ENCODE measurements around the gene PEX5L.

DNA sequence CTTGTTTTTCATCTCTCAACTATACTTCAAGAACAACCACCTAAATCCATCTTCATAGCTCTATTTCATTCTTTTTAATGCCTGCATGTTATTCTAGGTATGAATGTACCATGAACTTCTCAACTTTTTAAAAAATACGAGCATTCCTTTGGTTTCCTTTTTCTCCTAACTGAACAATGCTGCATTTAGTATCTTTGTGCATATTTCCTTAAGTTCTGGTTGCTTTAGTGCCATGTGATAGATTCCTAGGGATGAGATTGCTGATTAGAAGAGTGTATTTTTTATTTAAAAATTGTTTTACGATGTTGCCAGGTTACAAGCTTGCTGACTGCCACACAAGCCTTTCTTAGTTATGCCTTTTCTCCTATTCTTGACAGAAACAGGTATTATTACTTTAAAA lies 34.7 kb downstream of the PEX5L start:
- TF ChIP-seq, protein P1, sequence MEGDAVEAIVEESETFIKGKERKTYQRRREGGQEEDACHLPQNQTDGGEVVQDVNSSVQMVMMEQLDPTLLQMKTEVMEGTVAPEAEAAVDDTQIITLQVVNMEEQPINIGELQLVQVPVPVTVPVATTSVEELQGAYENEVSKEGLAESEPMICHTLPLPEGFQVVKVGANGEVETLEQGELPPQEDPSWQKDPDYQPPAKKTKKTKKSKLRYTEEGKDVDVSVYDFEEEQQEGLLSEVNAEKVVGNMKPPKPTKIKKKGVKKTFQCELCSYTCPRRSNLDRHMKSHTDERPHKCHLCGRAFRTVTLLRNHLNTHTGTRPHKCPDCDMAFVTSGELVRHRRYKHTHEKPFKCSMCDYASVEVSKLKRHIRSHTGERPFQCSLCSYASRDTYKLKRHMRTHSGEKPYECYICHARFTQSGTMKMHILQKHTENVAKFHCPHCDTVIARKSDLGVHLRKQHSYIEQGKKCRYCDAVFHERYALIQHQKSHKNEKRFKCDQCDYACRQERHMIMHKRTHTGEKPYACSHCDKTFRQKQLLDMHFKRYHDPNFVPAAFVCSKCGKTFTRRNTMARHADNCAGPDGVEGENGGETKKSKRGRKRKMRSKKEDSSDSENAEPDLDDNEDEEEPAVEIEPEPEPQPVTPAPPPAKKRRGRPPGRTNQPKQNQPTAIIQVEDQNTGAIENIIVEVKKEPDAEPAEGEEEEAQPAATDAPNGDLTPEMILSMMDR (IDR thresholded peaks at IDR 0.05), result no peak
- TF ChIP-seq GABPA (IDR thresholded peaks at IDR 0.05; ENCODE audit: low read depth) (no peak), ELF1 (IDR thresholded peaks at IDR 0.05) (no peak), EP300 (IDR thresholded peaks at IDR 0.05; ENCODE audit: borderline replicate concordance in 1 of 2, low read depth in 1 of 2, low read length in 1 of 2) (no peak), SIN3A (IDR thresholded peaks at IDR 0.05; ENCODE audit: borderline replicate concordance, low read depth, low read length) (no peak), TAF1 (IDR thresholded peaks at IDR 0.05; ENCODE audit: borderline replicate concordance, low read depth, low read length) (no peak), GATA2 (CRISPR knock-in tag; IDR thresholded peaks at IDR 0.05) (no peak), TEAD4 (IDR thresholded peaks at IDR 0.05; ENCODE audit: borderline replicate concordance, insufficient read depth) (no peak), POLR2AphosphoS5 (IDR thresholded peaks at IDR 0.05; ENCODE audit: low read depth, low read length) (no peak), CHD2 (IDR thresholded peaks at IDR 0.05; ENCODE audit: low read length, partially characterized antibody) (no peak)
- TF ChIP-seq, protein P2, sequence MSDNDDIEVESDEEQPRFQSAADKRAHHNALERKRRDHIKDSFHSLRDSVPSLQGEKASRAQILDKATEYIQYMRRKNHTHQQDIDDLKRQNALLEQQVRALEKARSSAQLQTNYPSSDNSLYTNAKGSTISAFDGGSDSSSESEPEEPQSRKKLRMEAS (IDR thresholded peaks at IDR 0.05; ENCODE audit: low read depth), result no peak
- TF ChIP-seq, protein P3, sequence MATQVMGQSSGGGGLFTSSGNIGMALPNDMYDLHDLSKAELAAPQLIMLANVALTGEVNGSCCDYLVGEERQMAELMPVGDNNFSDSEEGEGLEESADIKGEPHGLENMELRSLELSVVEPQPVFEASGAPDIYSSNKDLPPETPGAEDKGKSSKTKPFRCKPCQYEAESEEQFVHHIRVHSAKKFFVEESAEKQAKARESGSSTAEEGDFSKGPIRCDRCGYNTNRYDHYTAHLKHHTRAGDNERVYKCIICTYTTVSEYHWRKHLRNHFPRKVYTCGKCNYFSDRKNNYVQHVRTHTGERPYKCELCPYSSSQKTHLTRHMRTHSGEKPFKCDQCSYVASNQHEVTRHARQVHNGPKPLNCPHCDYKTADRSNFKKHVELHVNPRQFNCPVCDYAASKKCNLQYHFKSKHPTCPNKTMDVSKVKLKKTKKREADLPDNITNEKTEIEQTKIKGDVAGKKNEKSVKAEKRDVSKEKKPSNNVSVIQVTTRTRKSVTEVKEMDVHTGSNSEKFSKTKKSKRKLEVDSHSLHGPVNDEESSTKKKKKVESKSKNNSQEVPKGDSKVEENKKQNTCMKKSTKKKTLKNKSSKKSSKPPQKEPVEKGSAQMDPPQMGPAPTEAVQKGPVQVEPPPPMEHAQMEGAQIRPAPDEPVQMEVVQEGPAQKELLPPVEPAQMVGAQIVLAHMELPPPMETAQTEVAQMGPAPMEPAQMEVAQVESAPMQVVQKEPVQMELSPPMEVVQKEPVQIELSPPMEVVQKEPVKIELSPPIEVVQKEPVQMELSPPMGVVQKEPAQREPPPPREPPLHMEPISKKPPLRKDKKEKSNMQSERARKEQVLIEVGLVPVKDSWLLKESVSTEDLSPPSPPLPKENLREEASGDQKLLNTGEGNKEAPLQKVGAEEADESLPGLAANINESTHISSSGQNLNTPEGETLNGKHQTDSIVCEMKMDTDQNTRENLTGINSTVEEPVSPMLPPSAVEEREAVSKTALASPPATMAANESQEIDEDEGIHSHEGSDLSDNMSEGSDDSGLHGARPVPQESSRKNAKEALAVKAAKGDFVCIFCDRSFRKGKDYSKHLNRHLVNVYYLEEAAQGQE (IDR thresholded peaks at IDR 0.05; ENCODE audit: low read depth, low read length), result no peak
- TF ChIP-seq, protein P4, sequence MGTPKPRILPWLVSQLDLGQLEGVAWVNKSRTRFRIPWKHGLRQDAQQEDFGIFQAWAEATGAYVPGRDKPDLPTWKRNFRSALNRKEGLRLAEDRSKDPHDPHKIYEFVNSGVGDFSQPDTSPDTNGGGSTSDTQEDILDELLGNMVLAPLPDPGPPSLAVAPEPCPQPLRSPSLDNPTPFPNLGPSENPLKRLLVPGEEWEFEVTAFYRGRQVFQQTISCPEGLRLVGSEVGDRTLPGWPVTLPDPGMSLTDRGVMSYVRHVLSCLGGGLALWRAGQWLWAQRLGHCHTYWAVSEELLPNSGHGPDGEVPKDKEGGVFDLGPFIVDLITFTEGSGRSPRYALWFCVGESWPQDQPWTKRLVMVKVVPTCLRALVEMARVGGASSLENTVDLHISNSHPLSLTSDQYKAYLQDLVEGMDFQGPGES (IDR thresholded peaks at IDR 0.05; ENCODE audit: low read depth, low read length), result no peak

Measured in SK-N-SH (cell line).